ENCODE results near the gene TARM1.
A peak's percentile ranks its signal among the peaks of the same experiment; 100 is the strongest.

Gene TARM1

DNA sequence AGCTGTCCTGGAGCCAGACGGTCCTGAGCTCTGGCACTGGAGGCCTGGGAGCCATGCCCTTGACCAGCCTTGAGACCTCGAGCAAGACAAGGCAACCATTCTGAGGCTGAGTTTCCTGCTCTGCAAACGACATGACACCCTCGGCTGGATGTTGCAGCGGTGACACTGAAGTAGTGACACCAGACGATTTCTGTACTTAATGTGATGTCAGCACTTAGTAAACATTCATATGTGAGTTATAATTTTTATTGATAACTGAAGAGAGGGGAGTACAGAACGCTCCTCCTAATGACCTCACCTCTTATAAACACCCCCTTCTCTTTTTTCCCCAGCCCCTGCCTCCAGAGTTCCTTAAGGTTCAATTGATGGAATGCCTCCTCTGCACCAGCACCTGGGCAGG is 27.3 kb upstream of the TARM1 start:
- TF ChIP-seq, protein P1, sequence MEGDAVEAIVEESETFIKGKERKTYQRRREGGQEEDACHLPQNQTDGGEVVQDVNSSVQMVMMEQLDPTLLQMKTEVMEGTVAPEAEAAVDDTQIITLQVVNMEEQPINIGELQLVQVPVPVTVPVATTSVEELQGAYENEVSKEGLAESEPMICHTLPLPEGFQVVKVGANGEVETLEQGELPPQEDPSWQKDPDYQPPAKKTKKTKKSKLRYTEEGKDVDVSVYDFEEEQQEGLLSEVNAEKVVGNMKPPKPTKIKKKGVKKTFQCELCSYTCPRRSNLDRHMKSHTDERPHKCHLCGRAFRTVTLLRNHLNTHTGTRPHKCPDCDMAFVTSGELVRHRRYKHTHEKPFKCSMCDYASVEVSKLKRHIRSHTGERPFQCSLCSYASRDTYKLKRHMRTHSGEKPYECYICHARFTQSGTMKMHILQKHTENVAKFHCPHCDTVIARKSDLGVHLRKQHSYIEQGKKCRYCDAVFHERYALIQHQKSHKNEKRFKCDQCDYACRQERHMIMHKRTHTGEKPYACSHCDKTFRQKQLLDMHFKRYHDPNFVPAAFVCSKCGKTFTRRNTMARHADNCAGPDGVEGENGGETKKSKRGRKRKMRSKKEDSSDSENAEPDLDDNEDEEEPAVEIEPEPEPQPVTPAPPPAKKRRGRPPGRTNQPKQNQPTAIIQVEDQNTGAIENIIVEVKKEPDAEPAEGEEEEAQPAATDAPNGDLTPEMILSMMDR (IDR thresholded peaks at IDR 0.05; ENCODE audit: borderline replicate concordance, control extremely low read depth, extremely low read depth, insufficient read depth, missing control alignments), result no peak
- DNase-seq (ENCODE audit: low spot score), result no peak
- in situ Hi-C loops (cut with MboI; ENCODE audit: low sequenced_read_pairs, unreplicated experiment), result no loop called here

DNA sequence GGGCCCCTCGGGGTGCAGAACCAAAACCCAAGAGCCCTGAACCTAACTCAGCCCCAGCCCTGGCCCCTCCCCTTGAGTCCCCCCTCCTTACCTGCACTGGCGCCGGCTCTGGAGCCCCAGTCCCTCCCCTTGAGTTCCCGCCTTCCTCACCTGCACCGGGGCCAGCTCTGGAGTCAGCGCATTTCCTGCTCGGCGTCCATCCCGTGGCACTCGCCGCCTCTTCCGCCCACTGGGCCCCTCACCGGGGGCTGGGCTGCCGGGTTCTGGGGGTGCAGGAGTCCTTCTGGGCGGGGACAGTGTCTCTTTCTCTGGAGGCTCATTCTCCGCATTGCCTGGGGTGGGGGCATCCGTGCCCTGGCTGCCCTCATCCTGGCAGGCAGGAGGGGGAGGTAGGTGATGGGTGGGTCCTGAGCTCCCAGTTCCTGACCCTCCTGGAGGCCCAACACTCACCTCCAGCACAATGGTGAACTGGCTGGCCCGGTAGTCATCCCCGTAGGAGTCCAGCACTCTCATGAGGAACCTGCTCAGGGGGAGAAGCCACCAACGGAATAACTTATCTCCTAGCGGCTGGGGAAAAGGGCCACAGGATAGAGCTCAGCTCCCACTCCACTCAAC is 26.8 kb upstream of the TARM1 start:
- in situ Hi-C loops (cut with MboI; ENCODE audit: low sequenced_read_pairs, unreplicated experiment), result no loop called here
- no peak for DNase-seq (ENCODE audit: low spot score)
- TF ChIP-seq, protein P1 (IDR thresholded peaks at IDR 0.05; ENCODE audit: borderline replicate concordance, control extremely low read depth, extremely low read depth, insufficient read depth, missing control alignments), result no peak

DNA sequence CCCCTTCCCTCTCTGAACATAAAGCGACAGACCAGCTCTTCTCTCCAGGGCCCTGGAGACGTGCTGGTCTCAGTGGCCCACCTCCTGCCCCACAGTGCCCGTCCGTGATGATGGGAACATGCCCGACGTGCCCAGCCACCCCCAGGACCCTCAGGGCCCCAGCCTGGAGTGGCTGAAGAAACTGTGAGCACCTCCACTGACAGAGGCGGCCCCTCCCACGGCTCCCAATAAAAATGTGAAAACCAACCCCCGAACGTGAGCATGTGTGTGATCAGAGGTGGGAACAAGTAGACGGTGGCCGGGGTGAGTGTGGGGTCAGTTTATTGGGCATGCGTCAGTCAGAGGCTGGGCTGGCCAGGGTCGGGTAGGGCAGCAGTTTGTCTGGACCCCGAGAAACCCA is 25.6 kb upstream of the TARM1 start:
- DNase-seq (ENCODE audit: low spot score), result no peak
- in situ Hi-C loops (cut with MboI; ENCODE audit: low sequenced_read_pairs, unreplicated experiment), result no loop called here
- TF ChIP-seq, protein P1 (IDR thresholded peaks at IDR 0.05; ENCODE audit: borderline replicate concordance, control extremely low read depth, extremely low read depth, insufficient read depth, missing control alignments), result no peak

DNA sequence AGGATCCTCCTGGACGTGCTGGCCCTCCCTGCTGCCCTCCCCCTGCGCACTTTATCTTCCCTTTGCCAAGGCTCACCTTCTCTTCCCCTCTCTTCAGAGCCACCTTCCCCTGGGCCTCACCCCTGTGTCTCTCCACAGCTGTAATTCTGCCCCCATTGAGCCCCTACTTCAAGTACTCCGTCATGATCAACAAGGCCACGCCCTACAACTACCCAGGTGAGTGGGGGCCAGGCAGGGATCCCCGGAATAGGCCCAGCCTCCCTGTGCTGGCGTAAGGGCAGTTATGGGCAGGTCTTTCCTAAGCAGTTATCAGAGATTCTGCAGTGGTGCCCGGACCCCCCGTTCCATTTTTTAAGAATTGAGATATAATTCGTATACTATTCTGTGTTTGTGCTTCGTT is 24.6 kb upstream of the TARM1 start:
- in situ Hi-C loops (cut with MboI; ENCODE audit: low sequenced_read_pairs, unreplicated experiment), result no loop called here
- TF ChIP-seq, protein P1 (IDR thresholded peaks at IDR 0.05; ENCODE audit: borderline replicate concordance, control extremely low read depth, extremely low read depth, insufficient read depth, missing control alignments), result no peak
- DNase-seq (ENCODE audit: low spot score), result no peak

DNA sequence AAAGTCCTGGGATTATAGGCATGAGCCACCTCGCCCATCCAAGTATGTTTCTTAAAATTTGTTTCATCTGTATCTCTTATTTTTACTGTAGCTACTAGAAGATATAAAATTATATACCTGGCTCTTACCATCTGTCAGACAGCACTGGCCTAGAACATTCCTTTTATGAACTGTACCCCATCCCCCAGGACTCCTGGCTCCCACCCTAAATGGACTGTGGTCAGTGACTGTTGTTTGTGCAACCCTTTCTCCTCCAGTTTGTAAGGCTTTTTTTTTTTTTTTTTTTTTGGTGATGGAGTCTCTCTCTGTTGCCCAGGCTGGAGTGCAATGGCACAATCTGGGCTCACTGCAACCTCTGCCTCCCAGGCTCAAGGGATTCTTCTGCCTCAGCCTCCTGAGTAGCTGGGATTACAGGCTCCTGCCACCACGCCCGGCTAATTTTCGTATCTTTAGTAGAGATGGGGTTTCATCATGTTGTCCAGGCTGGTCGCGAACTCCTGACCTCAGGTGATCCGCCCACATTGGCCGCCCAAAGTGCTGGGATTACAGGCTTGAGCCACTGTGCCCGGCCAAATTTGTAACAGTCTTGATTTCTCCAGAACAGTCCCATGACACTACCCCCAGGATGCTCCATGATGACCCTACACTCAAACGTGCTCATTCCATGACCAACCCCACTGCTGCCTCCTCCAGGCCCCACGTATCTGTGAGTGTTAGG is 24.0 kb upstream of the TARM1 start:
- no peak for DNase-seq (ENCODE audit: low spot score)
- in situ Hi-C loops (cut with MboI; ENCODE audit: low sequenced_read_pairs, unreplicated experiment), result no loop called here
- TF ChIP-seq, protein P1 (IDR thresholded peaks at IDR 0.05; ENCODE audit: borderline replicate concordance, control extremely low read depth, extremely low read depth, insufficient read depth, missing control alignments), result no peak

DNA sequence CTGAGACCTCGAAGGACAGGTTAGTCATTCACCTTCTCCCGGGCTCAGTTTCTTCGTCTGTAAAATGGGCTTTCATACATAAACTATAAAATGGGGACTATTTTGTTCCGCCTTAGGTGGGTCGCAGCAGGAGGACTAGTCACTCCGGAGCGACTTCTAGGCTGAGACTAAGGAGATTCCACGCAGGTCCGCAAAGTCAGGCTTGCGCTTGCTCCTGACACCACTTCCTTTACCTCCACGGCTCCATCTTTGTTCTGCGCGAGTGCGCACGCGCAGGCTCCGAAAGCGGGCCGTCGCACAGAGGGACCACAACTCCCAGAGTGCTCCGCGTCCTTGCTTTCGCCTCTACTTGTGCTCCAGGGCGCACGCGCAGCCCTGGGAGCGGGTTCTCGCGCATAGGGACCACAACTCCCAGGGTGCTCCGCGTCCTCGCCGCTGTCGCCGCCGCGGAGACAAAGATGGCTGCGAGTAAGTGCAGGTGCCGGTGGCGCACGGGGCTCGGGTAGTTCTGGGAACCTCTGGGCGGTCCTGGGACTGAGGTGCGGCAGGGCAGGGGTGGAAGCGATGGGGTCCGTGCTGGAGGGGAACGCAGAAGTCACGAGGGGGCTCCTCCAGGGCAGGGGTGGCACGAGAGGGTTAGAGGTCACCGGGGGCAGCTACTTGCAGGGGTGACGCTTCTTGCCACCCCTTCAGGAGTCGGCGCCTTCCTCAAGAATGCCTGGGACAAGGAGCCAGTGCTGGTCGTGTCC is 21.4 kb upstream of the TARM1 start, which contains the start of gene NDUFA3:
Gene NDUFA3 (plus strand): TSS at position 435 of the 749 bp plus-strand sequence. CDS start 24 bp downstream, at position 459.
- TF ChIP-seq, protein P1 (IDR thresholded peaks at IDR 0.05; ENCODE audit: borderline replicate concordance, control extremely low read depth, extremely low read depth, insufficient read depth, missing control alignments), result no peak
- in situ Hi-C loops (cut with MboI; ENCODE audit: low sequenced_read_pairs, unreplicated experiment), result no loop called here
- DNase-seq (ENCODE audit: low spot score), result peak; percentile 100

Measured in GM13976 (cell line).